GM10266 (cell line): ENCODE data around the gene ASPDH.
A peak's percentile ranks its signal among the peaks of the same experiment; 100 is the strongest.

ENCODE experiments used
- DNase-seq: peaks from one replicate; pipeline ENCODE4 v3.0.0; 2012; ENCODE audit errors: extremely low spot score
- CTCF ChIP-seq: IDR thresholded peaks from 2 replicates; pipeline ENCODE4 v1.5.1; 2012; ENCODE audit warnings: mild to moderate bottlenecking, low read depth; ENCODE audit not compliant: control insufficient read depth, insufficient read depth; ENCODE audit errors: missing control alignments

The ASPDH gene

GRCh38 chr19:50556282-50557008 lies 42.7 kb upstream of the ASPDH start:
- TF ChIP-seq CTCF, result peak; percentile 88
- DNase-seq, result peak; percentile 90

GRCh38 chr19:50555450-50556281 lies 42.0 kb upstream of the ASPDH start:
- TF ChIP-seq CTCF, result no peak
- DNase-seq, result no peak

- DNase-seq, result no peak
- no peak for TF ChIP-seq CTCF
Measured at GRCh38 chr19:50555033-50555432, 41.3 kb upstream of the ASPDH start.

- TF ChIP-seq CTCF, result no peak
- DNase-seq, result no peak
Measured at GRCh38 chr19:50554212-50554611, 40.5 kb upstream of the ASPDH start.

GRCh38 chr19:50553134-50553703 lies 39.5 kb upstream of the ASPDH start:
- TF ChIP-seq CTCF, result no peak
- no peak for DNase-seq

- TF ChIP-seq CTCF, result no peak
- no peak for DNase-seq
Measured at GRCh38 chr19:50552540-50552939, 38.8 kb upstream of the ASPDH start.
